Lower leg skin (tissue), 4 donors: ENCODE results near the gene ZDHHC12. TPM values are rescaled to one million over a fixed set of nuclear protein-coding genes. Genes with fewer than 3 reads are reported as not detected.

ENCODE experiments used
- DNase-seq, 2 donors: peaks; one replicate each; pipeline ENCODE4 v3.0.0-alpha.2; 2019; ENCODE audit warnings: low spot score in 2 of 2
- H3K4me3 ChIP-seq: fragments of 200-600 bp; sonication (generic); 2 replicates; pipeline ENCODE4 v1.5.1; 2017; ENCODE audit warnings: mild to moderate bottlenecking, low read depth; ENCODE audit not compliant: poor library complexity, severe bottlenecking
- CTCF ChIP-seq, 3 donors: fragments of 450-650 bp; IDR thresholded peaks; one replicate each; pipeline ENCODE4 v1.5.1; 2016; ENCODE audit warnings: antibody characterized with exemption in 3 of 3, mild to moderate bottlenecking in 3 of 3, moderate library complexity in 2 of 3
- POLR2A ChIP-seq, 2 donors: fragments of 450-650 bp; IDR thresholded peaks; one replicate each; pipeline ENCODE4 v1.6.1; 2016 to 2017; ENCODE audit warnings: antibody characterized with exemption in 2 of 2, mild to moderate bottlenecking in 1 of 2, moderate library complexity in 1 of 2
- WGBS, 2 donors: methylation state at CpG; one replicate each; pipeline ENCODE4 v1.1.5; 2018; 5-methylcytosine and 5-hydroxymethylcytosine counted together
- intact Hi-C: fragments of 100-400 bp; cut with DNase I; formaldehyde crosslinking; loops from one replicate; pipeline ENCODE4 v1.15.0; 2023; ENCODE audit warnings: low total_unique reads
- total RNA-seq, 4 donors: library from RNA; depleted of rRNA; stranded (reverse); fragments of >200 nt; gene quantifications; one replicate each; pipeline ENCODE4 v1.1.0, GENCODE V29; 2016

ZDHHC12 gene
- total RNA-seq, 4 donors from 2014 or later = 68.3 to 95.7 (median 84.1) TPM

GRCh38 chr9:128768606-128769005 lies 44.7 kb upstream of the ZDHHC12 start:
- no peak for DNase-seq
- no peak overlapping the region for H3K4me3 ChIP-seq
- TF ChIP-seq CTCF (IDR thresholded peaks at IDR 0.05) (no peak), POLR2A (IDR thresholded peaks at IDR 0.05) (no peak)
- intact Hi-C loops = no loop called here
- 82 to 86% methylated on average over 5 to 6 of the region's 6 CpGs for WGBS, 2 donors

GRCh38 chr9:128765499-128765898 lies 41.6 kb upstream of the ZDHHC12 start:
- DNase-seq = no peak
- 67 to 85% methylated on average over 3 of the region's 3 CpGs for WGBS, 2 donors
- intact Hi-C loops = no loop called here
- TF ChIP-seq POLR2A (IDR thresholded peaks at IDR 0.05) (no peak), CTCF (IDR thresholded peaks at IDR 0.05) (no peak)
- H3K4me3 ChIP-seq = no peak overlapping the region

- intact Hi-C loops = no loop called here
- H3K4me3 ChIP-seq = no peak overlapping the region
- no peak for DNase-seq
- TF ChIP-seq CTCF (IDR thresholded peaks at IDR 0.05) (no peak), POLR2A (IDR thresholded peaks at IDR 0.05) (no peak)
- WGBS, 2 donors = 82 to 87% methylated on average over 5 to 6 of the region's 6 CpGs
These were observed 40.4 kb upstream of the ZDHHC12 start for GRCh38 chr9:128764361-128764760.

GRCh38 chr9:128762671-128763449 lies 38.9 kb upstream of the ZDHHC12 start:
- no peak for DNase-seq
- WGBS, 2 donors = 84 to 86% methylated on average over 9 of the region's 9 CpGs
- intact Hi-C loops = no loop called here
- TF ChIP-seq CTCF (IDR thresholded peaks at IDR 0.05) (no peak), POLR2A (IDR thresholded peaks at IDR 0.05) (no peak)
- H3K4me3 ChIP-seq = no peak overlapping the region

GRCh38 chr9:128757602-128758001 lies 33.7 kb upstream of the ZDHHC12 start:
- TF ChIP-seq POLR2A (IDR thresholded peaks at IDR 0.05) (no peak), CTCF (IDR thresholded peaks at IDR 0.05) (no peak)
- intact Hi-C loops = no loop called here

GRCh38 chr9:128753627-128754026 lies 29.7 kb upstream of the ZDHHC12 start:
- no peak overlapping the region for H3K4me3 ChIP-seq
- DNase-seq = no peak
- no peak for TF ChIP-seq CTCF (IDR thresholded peaks at IDR 0.05)
- TF ChIP-seq POLR2A (IDR thresholded peaks at IDR 0.05) = no peak
- WGBS, 2 donors = 94% methylated on average over 16 of the region's 16 CpGs
- intact Hi-C loops = no loop called here

More at GRCh38 chr9:128757602-128758001, 33.7 kb upstream of the ZDHHC12 start:
- no peak overlapping the region for H3K4me3 ChIP-seq
- no peak for DNase-seq
- 69 to 80% methylated on average over 6 of the region's 6 CpGs for WGBS, 2 donors
